Fibroblast of villous mesenchyme (primary cell): ENCODE measurements around the gene THOP1. TPM values are rescaled to one million over a fixed set of nuclear protein-coding genes. Genes with fewer than 3 reads are reported as not detected.
A peak's percentile ranks its signal among the peaks of the same experiment; 100 is the strongest.

Experiments used
- DNase-seq: peaks from one replicate; pipeline ENCODE4 v3.0.0-alpha.2; 2010; ENCODE audit warnings: low read depth
- H3K4me3 ChIP-seq: 2 replicates; pipeline ENCODE4 v1.5.1; 2011; ENCODE audit warnings: low read depth, mild to moderate bottlenecking, low read length
- CTCF ChIP-seq: IDR thresholded peaks from 2 replicates; pipeline ENCODE4 v1.5.1; 2012; ENCODE audit warnings: low read depth, mild to moderate bottlenecking, low read length; ENCODE audit not compliant: insufficient read depth
- total RNA-seq: library from RNA; depleted of rRNA; stranded (reverse); fragments of >200 nt; gene quantifications from 2 replicates; pipeline ENCODE4 v1.2.3, GENCODE V29; 2012

The THOP1 gene
- total RNA-seq, result 65.7 and 72.5 TPM in 2 replicates

- DNase-seq, result peak; percentile 98
- peak within 1 kb of the TSS; percentile 92 for H3K4me3 ChIP-seq
- no peak for TF ChIP-seq CTCF
Observed at GRCh38 chr19:2785244-2785997, at the start of gene THOP1. Gene THOP1, plus strand, starts transcription at chr19:2785503. Its CDS starts 160 bp downstream, at chr19:2785663.

- no peak for TF ChIP-seq CTCF
- DNase-seq, result no peak
- no peak overlapping the region for H3K4me3 ChIP-seq
Observed at GRCh38 chr19:2736550-2737190, 48.6 kb upstream of the THOP1 start.

- H3K4me3 ChIP-seq, result peak within 1 kb of the TSS; percentile 89
- DNase-seq, result peak; percentile 99
- TF ChIP-seq CTCF, result peak; percentile 20
Observed at GRCh38 chr19:2739602-2740313, 45.5 kb upstream of the THOP1 start, which contains the start of gene SLC39A3. Gene SLC39A3, minus strand, starts transcription at chr19:2740017. Its CDS starts 2,760 bp downstream, at chr19:2737257.

- DNase-seq, result no peak
- no peak overlapping the region for H3K4me3 ChIP-seq
- no peak for TF ChIP-seq CTCF
Observed at GRCh38 chr19:2740314-2740656, 45.0 kb upstream of the THOP1 start.

GRCh38 chr19:2743099-2743498 is 42.2 kb upstream of the THOP1 start:
- TF ChIP-seq CTCF, result no peak
- no peak overlapping the region for H3K4me3 ChIP-seq
- DNase-seq, result no peak

- no peak for DNase-seq
- TF ChIP-seq CTCF, result no peak
- no peak overlapping the region for H3K4me3 ChIP-seq
Observed at GRCh38 chr19:2744113-2744512, 41.2 kb upstream of the THOP1 start.
